Activated CD4-positive, CD25-positive, alpha-beta regulatory T cell treated with anti-CD3 and anti-CD28 coated beads, Interleukin-2, amount 50 U/mL, for 72 hours (primary cell): ENCODE measurements around the gene DDX31.

Experiments
- DNase-seq: peaks from one replicate; pipeline ENCODE4 v3.0.0; 2021

The DDX31 gene

DNA sequence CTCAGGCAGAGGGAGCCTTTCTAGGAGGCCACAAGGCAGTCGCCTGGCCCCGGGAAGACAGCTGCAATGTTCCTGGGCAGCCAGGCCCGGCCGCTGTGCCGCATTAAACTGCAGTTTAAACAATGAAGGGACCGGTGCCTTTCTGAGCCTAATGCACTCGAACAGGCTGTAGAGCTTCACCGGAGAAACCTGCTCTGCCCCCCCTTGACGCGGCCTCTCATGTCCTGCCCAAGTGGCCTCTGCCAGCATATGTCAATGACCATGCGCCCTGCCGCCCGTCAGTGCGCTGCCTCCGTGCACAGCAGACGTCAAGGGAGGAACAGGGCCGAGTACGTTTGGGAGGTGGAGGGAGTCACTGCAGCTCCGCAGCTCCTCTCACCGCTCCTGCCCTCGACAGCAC is 125.8 kb downstream of the DDX31 start:
- DNase-seq: no peak

- no peak for DNase-seq
These were observed 126.5 kb downstream of the DDX31 start for GRCh38 chr9:132543251-132543650.
